SH-SY5Y (cell line): ENCODE results near the gene EAF1.

Experiments
- GATA2 ChIP-seq: IDR thresholded peaks from 2 replicates; pipeline ENCODE4 v1.6.1; 2011; ENCODE audit warnings: mild to moderate bottlenecking, low read depth, low read length
- GATA3 ChIP-seq: IDR thresholded peaks from 2 replicates; pipeline ENCODE4 v1.6.1; 2011; ENCODE audit warnings: low read depth, mild to moderate bottlenecking, low read length, moderate library complexity

- TF ChIP-seq GATA2 = no peak
- no peak for TF ChIP-seq GATA3
These were observed 13.5 kb downstream of the EAF1 start for GRCh38 chr3:15440891-15441290.
